ENCODE results near the gene VSTM4.

Gene VSTM4

GRCh38 chr10:49052069-49052468 lies 63.3 kb downstream of the VSTM4 start:
- no peak for TF ChIP-seq PAX5 (IDR thresholded peaks at IDR 0.05; ENCODE audit: insufficient read depth, low read length, severe bottlenecking)
- DNase-seq (ENCODE audit: insufficient read length, low spot score) (no peak), FAIRE-seq (no peak)

- TF ChIP-seq PAX5 (IDR thresholded peaks at IDR 0.05; ENCODE audit: insufficient read depth, low read length, severe bottlenecking) (no peak), POLR2A (IDR thresholded peaks at IDR 0.05; ENCODE audit: low read depth, low read length) (no peak), POU2F2 (IDR thresholded peaks at IDR 0.05; ENCODE audit: low read depth, low read length) (no peak), TAF1 (IDR thresholded peaks at IDR 0.05; ENCODE audit: low read depth, low read length) (no peak), SPI1 (IDR thresholded peaks at IDR 0.05; ENCODE audit: low read depth, low read length) (no peak), POLR2AphosphoS5 (IDR thresholded peaks at IDR 0.05; ENCODE audit: low read depth, low read length) (no peak)
- DNase-seq (ENCODE audit: insufficient read length, low spot score) (no peak), FAIRE-seq (no peak)
These were observed 64.4 kb downstream of the VSTM4 start for GRCh38 chr10:49050906-49051305.

- no peak for DNase-seq (ENCODE audit: insufficient read length, low spot score)
- no peak for FAIRE-seq
- TF ChIP-seq POLR2A (IDR thresholded peaks at IDR 0.05; ENCODE audit: low read depth, low read length) = no peak
- no peak for TF ChIP-seq SPI1 (IDR thresholded peaks at IDR 0.05; ENCODE audit: low read depth, low read length)
- no peak for TF ChIP-seq TAF1 (IDR thresholded peaks at IDR 0.05; ENCODE audit: low read depth, low read length)
- no peak for TF ChIP-seq PAX5 (IDR thresholded peaks at IDR 0.05; ENCODE audit: insufficient read depth, low read length, severe bottlenecking)
- TF ChIP-seq POLR2AphosphoS5 (IDR thresholded peaks at IDR 0.05; ENCODE audit: low read depth, low read length) = no peak
- no peak for TF ChIP-seq POU2F2 (IDR thresholded peaks at IDR 0.05; ENCODE audit: low read depth, low read length)
These were observed 65.0 kb downstream of the VSTM4 start for GRCh38 chr10:49050366-49050765.

GRCh38 chr10:49049660-49050059 lies 65.7 kb downstream of the VSTM4 start:
- FAIRE-seq (no peak), DNase-seq (ENCODE audit: insufficient read length, low spot score) (no peak)
- TF ChIP-seq POLR2A (IDR thresholded peaks at IDR 0.05; ENCODE audit: low read depth, low read length) (no peak), PAX5 (IDR thresholded peaks at IDR 0.05; ENCODE audit: insufficient read depth, low read length, severe bottlenecking) (no peak), POU2F2 (IDR thresholded peaks at IDR 0.05; ENCODE audit: low read depth, low read length) (no peak), TAF1 (IDR thresholded peaks at IDR 0.05; ENCODE audit: low read depth, low read length) (no peak), POLR2AphosphoS5 (IDR thresholded peaks at IDR 0.05; ENCODE audit: low read depth, low read length) (no peak), SPI1 (IDR thresholded peaks at IDR 0.05; ENCODE audit: low read depth, low read length) (no peak)

- TF ChIP-seq POLR2A (IDR thresholded peaks at IDR 0.05; ENCODE audit: low read depth, low read length) (no peak), SPI1 (IDR thresholded peaks at IDR 0.05; ENCODE audit: low read depth, low read length) (no peak), POU2F2 (IDR thresholded peaks at IDR 0.05; ENCODE audit: low read depth, low read length) (no peak), TAF1 (IDR thresholded peaks at IDR 0.05; ENCODE audit: low read depth, low read length) (no peak), POLR2AphosphoS5 (IDR thresholded peaks at IDR 0.05; ENCODE audit: low read depth, low read length) (no peak), PAX5 (IDR thresholded peaks at IDR 0.05; ENCODE audit: insufficient read depth, low read length, severe bottlenecking) (no peak)
- no peak for DNase-seq (ENCODE audit: insufficient read length, low spot score)
- no peak for FAIRE-seq
These were observed 68.1 kb downstream of the VSTM4 start for GRCh38 chr10:49047128-49047639.

- no peak for FAIRE-seq
- TF ChIP-seq POU2F2 (IDR thresholded peaks at IDR 0.05; ENCODE audit: low read depth, low read length) = no peak
- no peak for DNase-seq (ENCODE audit: insufficient read length, low spot score)
These were observed 70.8 kb downstream of the VSTM4 start for GRCh38 chr10:49044293-49045193.

GRCh38 chr10:49040601-49041000 lies 74.7 kb downstream of the VSTM4 start:
- no peak for FAIRE-seq
- no peak for TF ChIP-seq POU2F2 (IDR thresholded peaks at IDR 0.05; ENCODE audit: low read depth, low read length)
- TF ChIP-seq POLR2A (IDR thresholded peaks at IDR 0.05; ENCODE audit: low read depth, low read length) = no peak
- TF ChIP-seq SPI1 (IDR thresholded peaks at IDR 0.05; ENCODE audit: low read depth, low read length) = no peak
- no peak for TF ChIP-seq PAX5 (IDR thresholded peaks at IDR 0.05; ENCODE audit: insufficient read depth, low read length, severe bottlenecking)
- TF ChIP-seq POLR2AphosphoS5 (IDR thresholded peaks at IDR 0.05; ENCODE audit: low read depth, low read length) = no peak
- no peak for TF ChIP-seq TAF1 (IDR thresholded peaks at IDR 0.05; ENCODE audit: low read depth, low read length)
- no peak for DNase-seq (ENCODE audit: insufficient read length, low spot score)

- DNase-seq (ENCODE audit: insufficient read length, low spot score) = no peak
- FAIRE-seq = no peak
- TF ChIP-seq TAF1 (IDR thresholded peaks at IDR 0.05; ENCODE audit: low read depth, low read length) = no peak
- no peak for TF ChIP-seq PAX5 (IDR thresholded peaks at IDR 0.05; ENCODE audit: insufficient read depth, low read length, severe bottlenecking)
- no peak for TF ChIP-seq POU2F2 (IDR thresholded peaks at IDR 0.05; ENCODE audit: low read depth, low read length)
- no peak for TF ChIP-seq POLR2A (IDR thresholded peaks at IDR 0.05; ENCODE audit: low read depth, low read length)
- no peak for TF ChIP-seq POLR2AphosphoS5 (IDR thresholded peaks at IDR 0.05; ENCODE audit: low read depth, low read length)
- TF ChIP-seq SPI1 (IDR thresholded peaks at IDR 0.05; ENCODE audit: low read depth, low read length) = no peak
These were observed 75.9 kb downstream of the VSTM4 start for GRCh38 chr10:49039409-49039808.

GRCh38 chr10:49038711-49039110 lies 76.6 kb downstream of the VSTM4 start:
- FAIRE-seq = no peak
- no peak for TF ChIP-seq TAF1 (IDR thresholded peaks at IDR 0.05; ENCODE audit: low read depth, low read length)
- TF ChIP-seq POLR2AphosphoS5 (IDR thresholded peaks at IDR 0.05; ENCODE audit: low read depth, low read length) = no peak
- TF ChIP-seq SPI1 (IDR thresholded peaks at IDR 0.05; ENCODE audit: low read depth, low read length) = no peak
- DNase-seq (ENCODE audit: insufficient read length, low spot score) = no peak

- no peak for DNase-seq (ENCODE audit: insufficient read length, low spot score)
- FAIRE-seq = no peak
- no peak for TF ChIP-seq POLR2AphosphoS5 (IDR thresholded peaks at IDR 0.05; ENCODE audit: low read depth, low read length)
- no peak for TF ChIP-seq PAX5 (IDR thresholded peaks at IDR 0.05; ENCODE audit: insufficient read depth, low read length, severe bottlenecking)
- TF ChIP-seq SPI1 (IDR thresholded peaks at IDR 0.05; ENCODE audit: low read depth, low read length) = no peak
- no peak for TF ChIP-seq TAF1 (IDR thresholded peaks at IDR 0.05; ENCODE audit: low read depth, low read length)
- no peak for TF ChIP-seq POU2F2 (IDR thresholded peaks at IDR 0.05; ENCODE audit: low read depth, low read length)
- no peak for TF ChIP-seq POLR2A (IDR thresholded peaks at IDR 0.05; ENCODE audit: low read depth, low read length)
These were observed 78.1 kb downstream of the VSTM4 start for GRCh38 chr10:49037187-49037586.
